ENCODE results near the gene SPIRE1.
A peak's percentile ranks its signal among the peaks of the same experiment; 100 is the strongest.

SPIRE1 gene

DNA sequence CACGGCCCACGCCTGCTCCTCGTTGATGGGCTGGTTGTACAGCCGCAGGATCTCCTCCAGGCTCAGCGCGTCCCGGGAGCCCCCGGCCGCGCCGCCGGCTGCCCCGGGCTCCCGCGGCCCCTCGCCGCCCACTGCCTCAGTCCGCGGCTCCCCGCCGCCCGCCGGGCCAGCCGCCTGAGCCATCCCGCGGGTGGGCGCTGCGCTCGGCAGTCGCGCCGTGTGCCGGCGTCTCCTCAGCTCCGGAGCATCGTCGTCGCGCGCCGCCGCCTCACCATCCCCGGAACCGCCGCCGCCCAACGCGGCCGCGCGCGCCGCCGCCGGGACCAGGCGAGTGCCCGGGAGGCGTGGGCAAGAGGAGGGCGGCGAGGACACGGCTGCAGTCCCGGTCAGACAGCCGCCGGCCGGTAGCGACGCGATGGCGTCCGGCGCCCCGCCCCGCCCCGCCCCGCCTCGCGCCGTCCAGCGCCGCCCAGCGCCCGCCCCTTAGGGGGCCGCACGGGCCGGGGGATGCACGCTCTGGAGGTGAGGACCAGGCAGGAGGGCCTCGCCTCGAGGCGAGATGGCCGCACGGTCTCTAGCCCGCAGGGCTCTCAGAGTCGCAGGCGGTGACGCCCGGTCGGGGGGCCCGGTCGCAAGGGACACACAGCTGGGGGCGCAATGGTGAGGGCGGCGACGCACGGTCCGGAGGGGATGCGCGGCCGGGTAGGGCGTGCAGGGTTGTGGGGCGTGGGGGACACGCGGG, at the start of gene SPIRE1:
TSS of gene SPIRE1 (minus strand) at position 424 of the 742 bp plus-strand sequence. CDS start at position 183, 241 bp downstream.
- peak in 1 of 2 donors; percentile 36 for DNase-seq (ENCODE audit: low read depth in 2 of 2)

DNA sequence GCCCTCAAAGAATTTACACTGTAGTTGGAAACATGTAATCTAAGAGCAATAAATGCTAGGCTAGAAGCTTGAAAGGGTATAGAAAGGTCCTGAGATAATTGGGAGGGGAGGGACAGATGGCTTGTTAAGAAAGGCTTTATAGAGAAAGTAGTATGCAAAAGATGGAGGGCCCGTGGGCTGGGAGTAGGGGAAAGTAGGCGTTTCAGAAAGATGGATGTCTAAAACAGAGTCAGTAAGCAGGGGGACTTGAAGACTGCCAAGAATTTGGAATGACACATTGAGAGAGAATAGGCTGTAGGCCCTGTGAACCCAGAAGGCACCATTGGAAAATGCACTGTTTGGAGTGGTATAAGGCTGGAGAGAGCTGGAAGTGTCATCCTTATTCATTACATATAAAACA, 45.8 kb upstream of the SPIRE1 start:
- no peak for DNase-seq (ENCODE audit: low read depth in 2 of 2)

DNA sequence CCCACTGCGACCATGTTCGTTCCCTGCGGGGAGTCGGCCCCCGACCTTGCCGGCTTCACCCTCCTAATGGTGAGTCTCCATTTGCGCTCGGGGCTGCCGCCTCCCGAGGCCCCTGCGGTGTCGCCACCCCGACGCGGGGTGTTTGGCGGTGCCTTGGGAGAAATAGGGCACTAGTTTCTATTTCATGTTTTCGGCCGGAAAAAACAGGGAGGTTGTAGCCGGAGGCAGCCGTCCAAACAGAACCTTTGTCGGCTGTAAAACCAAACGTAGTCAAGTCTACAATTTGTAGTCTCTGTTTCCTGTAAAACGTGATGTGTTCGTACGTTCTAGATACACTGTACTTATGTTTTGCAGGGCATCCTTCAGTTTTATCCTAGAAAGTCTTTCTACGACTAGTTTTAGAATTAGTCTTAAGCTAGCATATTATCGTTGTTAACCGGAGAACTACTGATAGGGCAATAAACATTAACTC, 45.2 kb upstream of the SPIRE1 start:
- no peak for DNase-seq (ENCODE audit: low read depth in 2 of 2)

DNA sequence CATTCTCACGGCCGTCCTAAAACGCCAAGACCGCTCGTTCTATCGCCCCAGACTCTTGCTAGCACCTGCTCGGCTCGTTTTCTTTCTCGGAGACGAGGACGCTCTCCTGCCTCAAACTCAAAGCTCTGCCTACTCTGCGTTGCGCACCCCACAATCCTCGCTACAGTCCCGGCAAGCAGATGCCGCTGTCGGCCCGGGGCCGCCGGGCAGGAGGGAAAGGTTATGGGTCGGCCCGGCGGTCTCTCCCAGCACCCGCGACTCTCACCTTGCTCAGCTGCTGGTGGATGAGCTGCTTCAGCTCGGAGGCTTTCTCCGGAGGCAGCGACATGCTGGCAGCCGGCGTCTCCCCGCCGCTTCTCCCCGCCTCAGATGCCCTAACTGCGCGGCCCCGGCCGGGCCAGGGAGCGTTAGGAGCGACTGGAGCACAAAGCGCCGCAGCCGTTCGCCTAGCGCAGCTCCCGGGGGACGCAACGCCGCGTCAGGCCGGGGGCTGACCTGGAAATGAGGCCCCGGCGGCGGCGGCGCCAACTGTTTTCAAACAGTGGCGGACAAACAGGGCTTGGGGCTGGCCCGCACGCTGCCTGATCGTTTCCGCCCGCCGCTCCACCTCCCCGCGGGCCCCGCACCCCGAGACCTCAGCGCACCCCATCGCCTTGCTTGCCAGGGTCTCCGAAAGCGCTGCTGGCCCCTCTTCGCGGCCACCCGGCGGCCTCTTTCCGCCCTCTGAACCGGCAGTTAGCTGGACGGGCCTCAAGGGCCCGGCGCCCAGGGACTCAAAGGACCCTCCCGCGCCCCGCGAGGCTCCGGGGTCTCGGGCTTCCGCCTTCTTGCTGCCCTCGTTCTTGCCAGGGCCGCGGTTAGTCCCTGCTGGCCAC, 44.6 kb upstream of the SPIRE1 start, which contains the start of the genes CEP76 and PSMG2:
TSS of gene CEP76 (minus strand) at position 503 of the 875 bp plus-strand sequence. CDS start at position 328, 175 bp downstream.
TSS of gene PSMG2 (plus strand) at position 822 of the 875 bp plus-strand sequence. CDS start 66 bp downstream, outside the sequence.
- peak; percentile 67 to 77 for DNase-seq (ENCODE audit: low read depth in 2 of 2)

DNA sequence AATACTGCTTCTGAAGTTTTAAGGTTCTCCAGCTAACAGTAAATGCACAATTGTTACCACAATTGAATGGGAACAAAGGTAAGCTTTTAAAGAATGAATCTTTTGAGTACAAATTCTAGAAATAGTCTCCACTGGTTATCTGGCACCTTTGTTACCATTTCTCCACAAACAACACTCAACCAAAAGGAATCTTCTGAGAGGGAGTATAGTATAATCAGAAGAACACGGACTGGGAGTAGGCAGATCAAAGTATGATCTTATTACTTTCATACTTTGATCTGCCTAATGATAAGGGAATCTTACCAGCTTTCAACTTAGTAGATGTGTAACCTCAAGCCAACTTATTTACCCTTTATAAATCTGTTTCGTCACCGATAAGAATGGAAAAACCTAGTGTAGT, 43.3 kb upstream of the SPIRE1 start:
- no peak for DNase-seq (ENCODE audit: low read depth in 2 of 2)

DNA sequence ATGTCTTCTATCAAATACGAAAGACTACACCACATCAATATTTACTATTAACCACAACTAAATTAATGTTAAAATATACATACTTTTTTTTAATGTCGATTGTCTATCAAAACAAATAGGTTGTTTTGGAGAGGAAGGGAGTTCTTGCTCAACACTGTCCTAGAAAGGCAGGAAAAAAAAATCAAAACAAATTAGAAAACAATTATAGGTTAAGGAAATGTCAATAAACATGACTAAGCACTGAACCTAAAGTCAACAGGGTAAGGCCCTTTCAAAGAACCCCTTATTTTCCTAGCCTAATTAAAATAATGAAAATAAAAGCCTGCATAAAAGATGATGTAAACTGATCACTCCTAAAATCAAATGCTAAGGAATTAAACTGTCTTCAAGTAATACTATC, 41.8 kb upstream of the SPIRE1 start:
- DNase-seq (ENCODE audit: low read depth in 2 of 2), result no peak

DNA sequence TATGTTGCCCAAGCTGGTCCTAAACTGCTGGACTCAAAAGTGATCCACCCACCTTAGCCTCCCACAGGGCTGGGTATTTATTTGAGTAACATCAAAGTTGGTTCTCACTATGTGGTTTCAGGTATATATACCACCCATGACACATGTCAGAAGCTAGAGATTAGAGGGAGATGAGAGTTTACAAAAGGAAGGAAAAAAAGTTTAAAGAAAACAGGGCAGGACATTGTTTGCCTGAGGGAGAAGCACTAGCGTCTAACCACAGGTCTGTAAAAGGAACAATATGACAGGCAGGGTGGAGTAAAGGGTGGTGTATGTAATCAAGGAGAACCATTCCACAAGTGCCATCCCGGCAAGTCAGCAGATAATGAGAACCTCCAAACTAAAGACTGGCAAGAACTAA, 36.1 kb upstream of the SPIRE1 start:
- DNase-seq (ENCODE audit: low read depth in 2 of 2), result no peak

DNA sequence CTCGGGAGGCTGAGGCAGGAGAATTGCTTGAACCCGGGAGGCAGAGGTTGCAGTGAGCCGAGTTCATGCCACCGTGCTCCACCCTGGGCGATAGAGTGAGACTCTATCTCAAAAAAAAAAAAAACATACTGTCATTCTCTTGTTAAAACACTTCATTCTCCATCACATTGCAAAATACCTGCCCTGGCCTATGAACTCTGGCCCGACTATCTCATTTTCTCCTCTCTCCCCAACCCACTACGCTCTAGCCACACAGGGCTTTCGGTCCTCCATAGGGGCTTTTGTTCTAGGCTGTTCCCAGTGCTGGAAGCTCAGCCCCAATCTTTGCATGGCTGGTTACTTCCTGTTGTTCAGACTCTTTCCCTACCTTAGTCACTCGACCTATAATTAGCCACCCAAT, 34.3 kb upstream of the SPIRE1 start:
- DNase-seq (ENCODE audit: low read depth in 2 of 2), result no peak

DNA sequence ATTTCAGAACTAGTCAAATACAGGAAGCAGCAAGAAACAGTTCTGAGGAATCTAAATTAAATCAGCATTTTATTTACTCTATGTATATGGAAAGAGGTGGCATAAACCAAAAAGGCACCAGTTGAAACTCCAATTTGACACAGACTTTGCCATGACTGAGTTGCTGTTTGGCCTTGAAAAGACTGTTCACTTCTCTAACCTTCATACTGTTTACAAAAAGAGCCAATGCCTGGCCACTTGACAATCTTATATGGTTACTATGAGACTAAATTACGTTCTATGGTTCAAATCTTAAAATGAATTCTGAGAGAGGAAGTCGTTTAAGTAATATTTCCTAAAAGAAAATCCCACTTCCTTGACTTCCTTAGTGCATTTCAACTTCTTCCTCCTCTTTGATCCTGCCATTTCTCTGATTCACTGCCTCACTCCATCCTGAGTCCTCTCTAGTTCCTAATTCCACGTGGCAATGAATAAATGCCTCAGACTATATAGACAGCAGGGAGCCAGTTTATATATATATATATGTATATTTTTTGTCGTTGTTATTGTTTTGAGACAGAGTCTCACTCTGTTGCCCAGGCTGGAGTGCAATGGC, 31.4 kb upstream of the SPIRE1 start:
- no peak for DNase-seq (ENCODE audit: low read depth in 2 of 2)

DNA sequence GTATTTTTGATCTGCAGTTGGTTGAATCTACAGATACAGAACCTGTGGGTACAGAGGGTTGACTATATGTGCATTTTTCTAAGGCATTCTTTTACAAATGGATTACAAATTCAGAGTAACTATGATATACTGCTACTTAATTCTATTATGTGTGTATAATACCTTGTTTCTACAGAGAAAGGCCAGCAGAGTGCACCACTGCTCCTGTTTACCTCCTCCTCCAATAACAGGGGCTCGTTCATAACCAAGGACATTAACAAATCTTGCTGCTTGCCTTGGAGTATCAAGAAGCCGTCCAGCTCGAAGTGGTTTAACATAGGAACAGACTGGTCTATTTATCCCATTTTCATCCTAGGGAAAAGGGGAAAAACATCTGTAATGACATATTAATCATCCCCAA, 28.2 kb upstream of the SPIRE1 start:
- no peak for DNase-seq (ENCODE audit: low read depth in 2 of 2)

DNA sequence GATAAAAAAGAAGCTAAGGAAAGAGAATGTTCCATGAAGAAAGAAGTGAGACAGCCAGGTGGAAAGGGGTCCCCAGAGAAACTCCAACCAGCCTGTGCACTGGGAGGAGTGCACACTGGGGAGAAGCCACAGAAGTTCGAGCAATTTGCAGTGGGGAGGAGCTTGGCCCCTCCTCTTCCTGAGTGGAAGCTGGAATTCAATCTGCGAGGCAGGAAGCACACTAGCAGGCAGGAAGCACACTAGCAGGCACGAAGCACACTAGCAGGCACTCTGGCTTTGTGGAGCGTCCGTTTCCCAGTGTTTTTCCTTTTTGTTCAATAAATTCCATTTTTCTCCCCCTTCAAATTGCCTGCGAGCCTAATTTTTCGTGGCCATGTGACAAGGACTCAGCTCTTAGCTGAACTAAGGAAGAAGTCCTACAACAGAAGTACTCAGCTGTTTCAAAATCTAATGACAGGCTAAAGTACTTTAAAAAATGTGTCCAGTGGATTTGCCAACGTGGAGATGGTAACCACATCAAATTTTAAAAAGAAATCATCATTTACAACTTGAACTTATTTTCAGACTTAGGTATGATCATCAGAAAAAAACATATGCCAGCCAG, 21.4 kb upstream of the SPIRE1 start:
- no peak for DNase-seq (ENCODE audit: low read depth in 2 of 2)

DNA sequence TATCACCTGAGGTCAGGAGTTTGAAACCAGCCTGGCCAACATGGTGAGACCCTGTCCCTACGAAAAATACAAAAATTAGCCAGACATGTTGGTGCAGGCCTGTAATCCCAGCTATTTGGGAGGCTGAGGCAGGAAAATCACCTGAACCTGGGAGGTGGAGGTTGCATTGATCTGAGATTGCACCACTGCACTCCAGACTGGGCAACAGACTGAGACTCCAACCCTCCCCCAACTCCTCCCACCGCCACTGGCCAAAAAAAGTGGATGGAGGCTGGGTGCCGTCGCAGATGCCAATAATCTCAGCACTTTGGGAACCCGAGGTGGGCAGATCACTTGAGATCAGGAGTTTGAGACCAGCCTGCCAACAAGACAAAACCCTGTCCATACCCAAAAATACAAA, 10.1 kb upstream of the SPIRE1 start:
- DNase-seq (ENCODE audit: low read depth in 2 of 2), result no peak

DNA sequence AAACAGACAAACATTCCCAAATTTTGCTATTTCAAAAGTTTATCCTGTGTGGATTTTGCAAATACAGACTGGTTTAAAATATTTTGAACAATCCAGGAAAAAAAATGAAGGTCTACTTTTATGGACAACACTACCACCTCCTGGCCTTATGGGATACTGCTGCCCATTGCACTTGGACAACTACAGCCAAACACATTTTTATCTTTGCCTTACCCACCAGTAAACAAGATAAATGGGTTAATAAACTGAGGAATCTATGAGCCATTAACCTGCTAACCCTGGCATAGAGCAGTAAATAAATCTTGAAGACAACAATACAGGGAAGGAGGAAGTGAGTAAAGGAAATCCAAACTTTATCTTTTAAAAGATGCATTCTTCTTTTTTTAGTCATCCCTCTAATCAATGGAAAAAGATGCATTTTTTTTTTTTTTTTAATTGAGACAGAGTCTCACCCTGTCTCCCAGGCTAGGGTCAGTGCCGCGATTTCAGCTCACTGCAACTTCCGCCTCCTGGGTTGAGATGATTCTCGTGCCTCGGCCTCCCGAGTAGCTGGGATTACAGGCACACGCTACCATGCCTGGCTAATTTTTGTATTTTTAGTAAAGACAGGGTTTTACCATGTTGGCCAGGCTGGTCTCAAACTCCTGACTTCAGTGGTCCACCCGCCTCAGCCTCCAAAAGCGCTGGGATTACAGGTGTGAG, 2.1 kb upstream of the SPIRE1 start:
- DNase-seq (ENCODE audit: low read depth in 2 of 2), result peak in 1 of 2 donors; percentile 5

DNA sequence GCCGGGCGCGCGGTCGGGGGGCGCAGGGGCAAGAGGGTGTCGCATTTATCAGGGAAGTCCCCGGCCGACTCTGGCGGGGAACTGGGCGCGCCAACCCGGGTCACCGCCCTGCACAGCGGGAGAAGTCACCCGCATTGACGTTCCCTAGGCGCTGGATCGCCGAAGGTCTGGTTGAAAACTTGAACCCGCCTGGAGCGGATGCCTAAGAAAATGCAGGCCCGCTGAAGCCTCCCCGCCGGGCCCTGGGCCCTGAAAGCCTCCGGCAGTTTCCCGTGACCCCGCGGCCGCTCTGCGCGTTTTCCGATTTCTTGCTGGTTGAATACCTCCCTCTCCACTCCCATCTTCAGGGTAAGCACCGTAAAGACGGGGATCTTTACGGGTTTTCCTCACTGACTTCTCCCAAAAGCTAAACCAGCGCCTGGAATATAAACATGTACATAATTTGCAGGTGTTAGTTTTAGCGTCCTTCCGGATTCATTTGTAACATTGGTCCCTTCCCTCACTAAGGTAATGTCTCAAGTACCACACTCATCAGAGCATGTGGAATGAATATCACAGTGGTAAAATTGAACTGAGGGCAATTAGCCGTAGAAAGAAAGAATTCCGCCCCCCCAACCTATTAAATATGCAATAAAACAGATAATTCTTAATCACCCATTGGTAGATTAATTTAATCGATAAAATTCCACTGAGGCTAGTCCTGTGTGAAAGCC, 675 bp upstream of the SPIRE1 start:
- no peak for DNase-seq (ENCODE audit: low read depth in 2 of 2)

DNA sequence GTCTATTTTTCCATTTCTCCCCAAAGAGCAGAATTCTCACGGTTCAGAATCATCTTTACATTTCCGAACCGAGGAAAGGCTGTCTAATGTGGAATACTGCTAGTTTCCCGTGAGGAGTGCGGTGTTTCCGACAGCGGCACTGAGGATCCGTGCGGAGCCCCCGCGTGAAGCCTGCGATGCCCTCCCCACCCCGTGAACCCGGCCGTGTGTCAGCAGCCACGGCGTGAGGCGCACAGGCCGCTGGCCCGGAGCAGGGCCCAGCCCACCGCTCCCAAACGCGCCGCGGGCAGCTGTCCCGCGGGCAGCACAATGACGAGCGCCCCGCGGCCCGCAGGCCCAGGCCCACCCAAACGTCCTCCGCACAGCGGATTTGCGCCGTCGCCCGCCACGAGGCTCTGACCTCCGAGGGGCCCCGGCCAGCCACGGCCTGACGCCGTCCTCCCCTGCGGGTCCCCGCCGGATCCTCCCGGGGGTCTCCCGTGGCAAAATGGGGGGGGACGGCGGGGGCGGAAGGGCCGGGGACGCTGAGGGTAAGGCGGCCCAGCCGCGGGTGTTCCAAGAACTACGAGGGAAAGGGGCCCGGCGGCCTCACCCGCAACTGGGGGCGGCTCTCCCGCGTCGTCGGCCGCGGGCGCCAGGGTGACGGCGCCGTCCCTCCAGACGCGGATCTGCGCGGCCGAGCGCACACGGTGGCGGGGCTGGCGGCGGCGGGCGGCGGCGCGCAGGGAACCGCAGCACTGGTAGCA, 796 bp downstream of the SPIRE1 start:
- DNase-seq (ENCODE audit: low read depth in 2 of 2), result peak in 1 of 2 donors; percentile 23

DNA sequence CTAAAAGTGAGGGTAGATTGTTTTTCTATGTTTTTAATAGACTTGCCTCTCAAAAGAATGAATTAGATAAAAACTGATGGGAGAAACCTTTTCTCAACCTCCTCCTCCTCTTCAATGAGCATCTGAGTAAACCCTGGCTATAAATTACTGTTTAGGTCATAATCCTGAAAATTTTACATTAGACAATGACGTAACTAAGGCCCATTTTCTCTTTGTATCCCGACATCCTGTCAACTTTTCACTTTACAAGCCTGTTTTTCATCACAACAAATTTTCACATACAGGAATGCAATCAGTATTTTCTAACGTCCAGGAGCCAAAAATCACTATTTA, 1.3 kb downstream of the SPIRE1 start:
- no peak for DNase-seq (ENCODE audit: low read depth in 2 of 2)

DNA sequence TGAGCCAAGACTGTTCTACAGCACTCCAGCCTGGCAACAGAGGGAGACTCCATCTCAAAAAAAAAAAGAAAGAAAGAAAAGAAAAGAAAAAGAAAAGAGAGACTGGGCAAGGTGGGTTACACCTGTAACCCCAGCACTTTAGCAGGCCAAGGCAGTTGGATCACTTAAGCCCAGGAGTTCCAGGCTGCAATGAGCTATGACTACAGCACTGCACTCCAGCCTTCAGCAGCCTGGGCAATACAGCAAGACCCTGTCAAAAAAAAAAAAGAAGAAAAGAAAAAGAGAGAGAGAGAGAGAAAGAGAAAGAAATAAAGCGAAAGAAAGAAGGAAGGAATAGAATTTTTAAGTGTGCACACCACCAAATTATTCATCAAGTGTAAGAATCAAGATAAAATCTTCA, 2.9 kb downstream of the SPIRE1 start:
- no peak for DNase-seq (ENCODE audit: low read depth in 2 of 2)

DNA sequence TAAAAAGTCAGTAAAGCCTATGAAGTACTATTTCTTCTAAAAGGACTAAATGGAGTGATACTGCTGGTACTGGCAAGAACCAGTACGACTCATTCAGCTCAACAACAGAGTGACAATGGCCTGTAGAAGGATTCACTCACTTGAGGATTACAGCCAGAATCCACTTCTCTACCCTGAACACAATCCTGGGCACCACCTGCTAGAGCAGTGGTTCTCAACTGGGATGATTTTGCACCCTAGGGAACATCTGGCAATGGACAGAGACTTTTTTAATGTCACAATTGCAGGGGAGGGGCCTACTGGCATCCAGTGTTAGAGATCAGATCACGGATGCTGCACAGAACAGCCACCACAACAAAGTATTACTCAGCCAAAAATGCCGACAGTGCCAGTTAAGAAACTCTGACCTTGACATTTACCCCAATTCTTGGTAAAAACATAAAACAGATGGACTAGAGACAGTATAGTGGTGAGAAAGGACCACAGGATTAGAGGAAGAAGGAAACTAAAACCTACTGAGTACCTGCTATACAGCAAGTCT, 5.0 kb downstream of the SPIRE1 start:
- DNase-seq (ENCODE audit: low read depth in 2 of 2), result no peak

DNA sequence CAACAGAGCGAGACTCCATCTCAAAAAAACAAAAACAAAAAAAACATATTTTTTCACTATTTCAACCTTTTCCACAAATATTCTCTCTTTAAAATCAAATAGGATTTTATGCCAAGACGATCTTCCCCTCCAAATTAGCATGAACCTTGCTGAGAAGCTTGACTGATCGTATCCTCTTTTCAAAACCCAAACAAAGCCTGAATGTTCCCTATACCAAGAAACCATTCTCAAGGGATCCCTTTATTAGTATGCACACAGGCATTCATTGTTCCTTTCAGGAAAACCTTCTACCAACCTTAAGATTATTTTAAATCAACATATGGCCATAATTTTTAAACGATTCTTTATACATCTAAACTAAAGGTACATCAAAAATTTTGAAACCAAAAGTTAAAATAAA, 6.3 kb downstream of the SPIRE1 start:
- no peak for DNase-seq (ENCODE audit: low read depth in 2 of 2)

DNA sequence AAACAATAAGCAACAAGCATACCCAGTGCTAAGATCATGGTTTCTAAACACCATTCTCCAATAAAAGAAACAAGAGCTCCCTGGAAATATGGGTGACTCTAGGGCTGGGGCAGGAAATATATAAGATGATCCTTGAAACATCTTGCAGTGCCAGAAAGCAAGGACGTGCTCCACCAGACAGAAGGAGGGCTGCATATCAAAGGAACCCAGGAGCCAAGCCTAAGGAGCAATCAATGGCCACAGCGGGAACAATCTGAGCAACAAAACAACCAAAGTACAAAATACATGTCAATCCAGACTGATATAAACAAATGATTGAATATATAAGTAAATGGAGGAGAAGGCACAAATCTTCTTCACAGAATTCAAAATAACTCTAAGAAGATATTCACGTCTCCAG, 10.1 kb downstream of the SPIRE1 start:
- DNase-seq (ENCODE audit: low read depth in 2 of 2), result no peak
